ENCODE data around the gene SSH2. TPM values are rescaled to one million over a fixed set of nuclear protein-coding genes. Genes with fewer than 3 reads are reported as not detected.
"Not testable (repeated sequence)": the region's sequence is repeated elsewhere in the genome, so short reads cannot be mapped to it uniquely, and the experiment has no call there.

The SSH2 gene
- total and polyA plus RNA-seq, 7 donors: 18.3 to 35.1 (median 26.5) TPM

DNA sequence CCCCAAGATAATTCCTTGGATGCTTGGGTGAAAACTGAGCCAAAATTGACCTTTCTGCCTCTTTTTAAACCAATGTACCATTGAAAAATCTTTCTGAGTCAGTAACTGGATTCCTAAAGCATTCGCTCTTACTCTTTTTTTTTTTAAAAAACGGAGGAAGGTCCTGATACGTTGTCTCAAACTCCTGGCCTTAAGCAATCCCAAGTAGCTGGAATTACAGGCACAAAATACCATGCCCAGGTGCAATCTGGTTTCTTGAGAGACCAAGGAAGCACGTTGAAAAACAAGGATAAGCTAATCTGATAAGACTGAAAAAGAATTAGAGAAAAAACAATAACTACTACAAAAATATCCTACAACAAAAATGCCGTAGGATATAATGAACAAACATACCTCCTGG is 136.5 kb downstream of the SSH2 start:
- intact Hi-C loops (cut with DNase I): no loop called here
- H3K9me3 ChIP-seq: no peaks in the 10 kb centered on the region
- TF ChIP-seq POLR2A (IDR thresholded peaks at IDR 0.05) (no peak), EP300 (IDR thresholded peaks at IDR 0.05) (no peak)
- H3K4me3 ChIP-seq: no peak overlapping the region
- H3K27ac ChIP-seq: no peak overlapping the region
- no peak for DNase-seq
- H3K4me1 ChIP-seq: peaks cover 0 to 7% (median 0%) of the 10 kb centered on the region in 4 donors
- no peaks in the 10 kb centered on the region for H3K36me3 ChIP-seq
- H3K27me3 ChIP-seq: no peaks in the 10 kb centered on the region
- 88 to 95% methylated on average over 5 of the region's 5 CpGs for WGBS, 2 donors

DNA sequence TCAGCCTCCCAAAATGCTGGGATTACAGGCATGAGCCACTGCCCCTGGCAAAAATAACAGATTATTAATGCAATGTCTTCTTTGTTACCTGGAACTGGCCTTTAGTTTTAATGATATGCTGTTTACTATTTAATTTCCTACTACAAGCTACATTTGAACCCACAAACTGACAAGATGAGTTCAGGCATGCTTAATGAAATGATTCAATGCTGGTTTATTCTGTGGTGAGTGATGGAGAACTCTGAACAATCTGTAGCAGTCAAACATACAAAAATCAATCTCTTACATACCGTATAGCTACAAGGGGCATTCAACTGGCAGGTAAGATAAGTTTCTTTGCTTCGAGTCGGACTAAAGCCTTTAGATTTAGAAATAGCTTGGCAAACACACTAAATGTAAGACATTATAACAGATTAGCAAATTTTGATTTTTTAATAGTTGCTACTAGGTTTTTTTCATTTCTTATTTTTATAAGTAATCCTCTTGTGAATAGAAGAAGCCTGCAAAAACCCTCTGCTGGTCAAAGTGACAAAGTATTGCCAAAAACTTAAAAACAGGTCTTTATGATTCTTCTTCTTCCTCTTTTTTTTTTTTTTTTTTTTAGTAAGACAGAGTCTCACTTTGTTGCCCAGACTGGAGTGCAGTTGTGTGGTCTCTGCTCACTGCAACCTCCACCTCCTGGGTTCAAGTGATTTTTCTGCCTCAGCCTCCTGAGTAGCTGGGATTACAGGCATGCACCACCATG is 138.5 kb downstream of the SSH2 start:
- peaks cover 0 to 7% (median 0%) of the 10 kb centered on the region in 4 donors for H3K4me1 ChIP-seq
- no peaks in the 10 kb centered on the region for H3K9me3 ChIP-seq
- no peaks in the 10 kb centered on the region for H3K27me3 ChIP-seq
- H3K36me3 ChIP-seq: no peaks in the 10 kb centered on the region
- intact Hi-C loops (cut with DNase I): no loop called here
- H3K27ac ChIP-seq: no peak overlapping the region
- 94 to 99% methylated on average over 3 of the region's 3 CpGs for WGBS, 2 donors
- no peak overlapping the region for H3K4me3 ChIP-seq
- DNase-seq: no peak
- TF ChIP-seq POLR2AphosphoS5 (IDR thresholded peaks at IDR 0.05): no peak
- no peak for TF ChIP-seq CTCF (IDR thresholded peaks at IDR 0.05)
- no peak for TF ChIP-seq EP300 (IDR thresholded peaks at IDR 0.05)
- no peak for TF ChIP-seq POLR2A (IDR thresholded peaks at IDR 0.05)

- WGBS, 2 donors: 91 to 98% methylated on average over 4 of the region's 4 CpGs
- intact Hi-C loops (cut with DNase I): no loop called here
- TF ChIP-seq POLR2AphosphoS5 (IDR thresholded peaks at IDR 0.05): no peak
- no peak for TF ChIP-seq EP300 (IDR thresholded peaks at IDR 0.05)
- TF ChIP-seq CTCF (IDR thresholded peaks at IDR 0.05): no peak
- TF ChIP-seq POLR2A (IDR thresholded peaks at IDR 0.05): no peak
- no peaks in the 10 kb centered on the region for H3K36me3 ChIP-seq
- H3K27me3 ChIP-seq: no peaks in the 10 kb centered on the region
- no peaks in the 10 kb centered on the region for H3K9me3 ChIP-seq
- peak overlapping the region in 3 of 4 donors; percentile 5 to 48 (median 30) for H3K27ac ChIP-seq
- DNase-seq: no peak
- no peak overlapping the region for H3K4me3 ChIP-seq
- peaks cover 0 to 7% (median 0%) of the 10 kb centered on the region in 4 donors for H3K4me1 ChIP-seq
These were observed 140.5 kb downstream of the SSH2 start for GRCh38 chr17:29789196-29790170.

- no peak for DNase-seq
- Histone ChIP-seq H3K36me3 (no peaks in the 10 kb centered on the region), H3K27me3 (no peaks in the 10 kb centered on the region), H3K9me3 (no peaks in the 10 kb centered on the region), H3K4me1 (peaks cover 0 to 7% (median 0%) of the 10 kb centered on the region in 4 donors), H3K27ac (no peak overlapping the region), H3K4me3 (no peak overlapping the region)
- WGBS, 2 donors: 92 to 96% methylated on average over 3 of the region's 3 CpGs
- TF ChIP-seq POLR2A (IDR thresholded peaks at IDR 0.05): no peak
- no peak for TF ChIP-seq CTCF (IDR thresholded peaks at IDR 0.05)
- no peak for TF ChIP-seq POLR2AphosphoS5 (IDR thresholded peaks at IDR 0.05)
- no peak for TF ChIP-seq EP300 (IDR thresholded peaks at IDR 0.05)
- intact Hi-C loops (cut with DNase I): no loop called here
These were observed 142.0 kb downstream of the SSH2 start for GRCh38 chr17:29787995-29788394.

DNA sequence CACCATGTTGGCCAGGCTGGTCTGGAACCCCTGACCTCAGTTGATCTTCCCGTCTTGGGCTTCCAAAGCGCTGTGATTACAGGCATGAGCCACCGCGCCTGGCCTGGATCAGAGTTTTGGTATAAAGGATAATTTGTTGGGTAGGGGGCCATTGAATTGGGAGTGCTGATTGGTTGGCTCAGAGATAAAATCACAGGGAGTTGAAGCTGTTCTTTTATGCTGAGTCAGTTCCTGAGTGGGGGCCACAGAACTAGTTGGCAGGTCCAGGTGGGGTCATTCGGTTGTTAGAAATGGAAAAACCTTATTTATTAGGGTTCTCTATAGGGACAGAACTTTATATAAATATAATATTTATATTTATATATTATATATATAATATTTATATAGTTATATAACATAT is 147.1 kb downstream of the SSH2 start:
- H3K27ac ChIP-seq: no peak overlapping the region
- WGBS, 2 donors: 92 to 97% methylated on average over 5 of the region's 5 CpGs
- intact Hi-C loops (cut with DNase I): no loop called here
- DNase-seq: no peak
- no peaks in the 10 kb centered on the region for H3K27me3 ChIP-seq
- H3K36me3 ChIP-seq: no peaks in the 10 kb centered on the region
- TF ChIP-seq POLR2A (IDR thresholded peaks at IDR 0.05) (no peak), CTCF (IDR thresholded peaks at IDR 0.05) (no peak), POLR2AphosphoS5 (IDR thresholded peaks at IDR 0.05) (no peak)
- H3K4me1 ChIP-seq: peaks cover 0 to 4% (median 0%) of the 10 kb centered on the region in 4 donors
- H3K4me3 ChIP-seq: no peak overlapping the region
- H3K9me3 ChIP-seq: no peaks in the 10 kb centered on the region

- H3K4me1 ChIP-seq, H3K27me3 ChIP-seq, H3K9me3 ChIP-seq, DNase-seq, H3K4me3 ChIP-seq, H3K36me3 ChIP-seq: not testable (repeated sequence)
- WGBS, 2 donors: 92 to 93% methylated on average over 8 of the region's 8 CpGs
- intact Hi-C loops (cut with DNase I): loop anchor here (1.0 kb wide), 1 partner anchor 140 kb away; no protein-coding TSS in a partner anchor
- H3K27ac ChIP-seq: peak overlapping the region in 1 of 4 donors; percentile 2
These were observed 150.2 kb downstream of the SSH2 start for GRCh38 chr17:29779812-29780190.
